Measurements from ENCODE around the gene ZNF385D. TPM values are rescaled to one million over a fixed set of nuclear protein-coding genes. Genes with fewer than 3 reads are reported as not detected.

ZNF385D gene
- total RNA-seq, 1 experiment from 2014 or later: 0.28 TPM

- no TSS peak for BruUV-seq (replicated peaks)
- no peaks in the 10 kb centered on the region for H3K27me3 ChIP-seq (ENCODE audit: insufficient read depth, low read depth)
- H4K20me1 ChIP-seq (ENCODE audit: insufficient read depth): no peaks in the 10 kb centered on the region
- no peaks in the 10 kb centered on the region; the same call in 1 of the 2 replicates for H3K9me3 ChIP-seq (ENCODE audit: insufficient read depth, low read depth)
- H3K4me1 ChIP-seq (replicated peaks; ENCODE audit: insufficient read depth): no peaks in the 10 kb centered on the region
- no peak overlapping the region for H3K4me2 ChIP-seq
- H3K27ac ChIP-seq: no peak overlapping the region
- CTCF ChIA-PET: no interaction called here
- no peaks in the 10 kb centered on the region; the same call in 1 of the 2 replicates for H3K9me2 ChIP-seq (ENCODE audit: insufficient read depth)
- H2AFZ ChIP-seq: no peak overlapping the region
- H3K4me3 ChIP-seq: no peak overlapping the region
- POLR2A ChIA-PET (ENCODE audit: unreplicated experiment): interaction anchor here (0.6 kb wide), 1 partner anchor 354 kb away, joined by 4 read pairs; no protein-coding TSS in a partner anchor
- no peaks in the 10 kb centered on the region for H3K36me3 ChIP-seq (ENCODE audit: low read depth)
- TF ChIP-seq CTCF (conservative IDR thresholded peaks at IDR 0.05): no peak
- TF ChIP-seq EZH2 (IDR thresholded peaks at IDR 0.05; ENCODE audit: low read depth): no peak
- intact Hi-C loops (cut with micrococcal nuclease; ENCODE audit: unreplicated experiment): no loop called here
- H3F3A ChIP-seq (ENCODE audit: insufficient read depth, low read depth): no peaks in the 10 kb centered on the region
- DNase-seq: no peak
- H3K79me2 ChIP-seq (ENCODE audit: low read depth): no peaks in the 10 kb centered on the region
Measured at GRCh38 chr3:21414506-21414905, 336.5 kb downstream of the ZNF385D start.

GRCh38 chr3:21411058-21411457 lies 340.0 kb downstream of the ZNF385D start:
- no peak overlapping the region for H2AFZ ChIP-seq
- ChIA-PET CTCF (no interaction called here), POLR2A (ENCODE audit: unreplicated experiment) (no interaction called here)
- intact Hi-C loops (cut with micrococcal nuclease; ENCODE audit: unreplicated experiment): no loop called here
- no peak for DNase-seq
- no peak for TF ChIP-seq CTCF (conservative IDR thresholded peaks at IDR 0.05)
- no peak for TF ChIP-seq EZH2 (IDR thresholded peaks at IDR 0.05; ENCODE audit: low read depth)
- no TSS peak for BruUV-seq (replicated peaks)
- H3K27ac ChIP-seq: no peak overlapping the region
- H3K79me2 ChIP-seq (ENCODE audit: low read depth): no peaks in the 10 kb centered on the region
- H3K4me1 ChIP-seq (replicated peaks; ENCODE audit: insufficient read depth): no peaks in the 10 kb centered on the region
- no peaks in the 10 kb centered on the region for H3K9me3 ChIP-seq (ENCODE audit: insufficient read depth, low read depth)
- no peaks in the 10 kb centered on the region for H3K27me3 ChIP-seq (ENCODE audit: insufficient read depth, low read depth)
- no peaks in the 10 kb centered on the region for H3F3A ChIP-seq (ENCODE audit: insufficient read depth, low read depth)
- no peak overlapping the region for H3K4me3 ChIP-seq
- H4K20me1 ChIP-seq (ENCODE audit: insufficient read depth): no peaks in the 10 kb centered on the region
- no peaks in the 10 kb centered on the region for H3K36me3 ChIP-seq (ENCODE audit: low read depth)
- H3K4me2 ChIP-seq: no peak overlapping the region
- H3K9me2 ChIP-seq (ENCODE audit: insufficient read depth): no peaks in the 10 kb centered on the region; the same call in 1 of the 2 replicates

DNA sequence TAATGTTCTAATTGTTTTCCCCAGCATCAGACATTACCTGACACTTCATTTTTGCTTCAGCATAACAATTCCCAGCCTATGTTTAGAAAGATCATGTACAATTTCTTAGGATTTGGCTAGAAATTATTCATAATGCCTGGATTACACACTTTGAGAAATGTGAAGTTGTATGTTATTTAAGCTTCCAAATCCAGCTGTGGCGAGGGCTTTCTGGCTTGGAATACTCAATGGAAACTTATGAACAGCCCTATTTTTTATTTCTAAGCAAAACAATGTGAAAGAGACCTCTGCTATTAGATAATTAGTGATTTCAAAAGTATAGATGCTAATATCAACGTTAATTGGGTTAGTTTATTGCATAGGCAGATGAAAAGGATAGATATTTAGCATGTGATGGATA lies 341.6 kb downstream of the ZNF385D start:
- Histone ChIP-seq H3K4me2 (no peak overlapping the region), H3F3A (ENCODE audit: insufficient read depth, low read depth) (no peaks in the 10 kb centered on the region), H3K27me3 (ENCODE audit: insufficient read depth, low read depth) (no peaks in the 10 kb centered on the region), H4K20me1 (ENCODE audit: insufficient read depth) (no peaks in the 10 kb centered on the region), H3K27ac (no peak overlapping the region), H3K9me2 (ENCODE audit: insufficient read depth) (no peaks in the 10 kb centered on the region), H3K36me3 (ENCODE audit: low read depth) (no peaks in the 10 kb centered on the region), H3K9me3 (ENCODE audit: insufficient read depth, low read depth) (no peaks in the 10 kb centered on the region), H3K4me1 (replicated peaks; ENCODE audit: insufficient read depth) (no peaks in the 10 kb centered on the region), H3K4me3 (no peak overlapping the region), H3K79me2 (ENCODE audit: low read depth) (no peaks in the 10 kb centered on the region), H2AFZ (no peak overlapping the region)
- DNase-seq: no peak
- CTCF ChIA-PET: no interaction called here
- POLR2A ChIA-PET (ENCODE audit: unreplicated experiment): no interaction called here
- intact Hi-C loops (cut with micrococcal nuclease; ENCODE audit: unreplicated experiment): no loop called here
- BruUV-seq (replicated peaks): no TSS peak
- TF ChIP-seq CTCF (conservative IDR thresholded peaks at IDR 0.05) (no peak), EZH2 (IDR thresholded peaks at IDR 0.05; ENCODE audit: low read depth) (no peak)

All from PC-9 (cell line).